H1 (cell line): Measurements from ENCODE around the gene SBNO1. TPM values are rescaled to one million over a fixed set of nuclear protein-coding genes. Genes with fewer than 3 reads are reported as not detected.
A peak's percentile ranks its signal among the peaks of the same experiment; 100 is the strongest.

Experiments
- CHD7 ChIP-seq: fragments of 300-600 bp; sonication (generic); IDR thresholded peaks from 2 replicates; pipeline ENCODE4 v1.7.1; 2012; ENCODE audit warnings: low read length, moderate library complexity, mild to moderate bottlenecking, inconsistent platforms; ENCODE audit not compliant: insufficient replicate concordance
- JUND ChIP-seq: IDR thresholded peaks from 2 replicates; pipeline ENCODE4 v1.6.1; 2011; ENCODE audit warnings: mild to moderate bottlenecking, improper control_type of control experiment, low read length
- NRF1 ChIP-seq: IDR thresholded peaks from 2 replicates; pipeline ENCODE4 v1.6.1; 2011; ENCODE audit warnings: mild to moderate bottlenecking, low read depth, low read length, improper control_type of control experiment
- RNF2 ChIP-seq: fragments of 200-900, 300-1000 bp; sonication (generic); IDR thresholded peaks from 2 replicates; pipeline ENCODE4 v1.7.1; 2016; ENCODE audit warnings: borderline replicate concordance, low read depth, mild to moderate bottlenecking, antibody characterized with exemption, low read length; ENCODE audit not compliant: poor library complexity, severe bottlenecking; ENCODE audit errors: missing control alignments
- SIN3A ChIP-seq, 2 experiments: IDR thresholded peaks in 1 of 2; conservative IDR thresholded peaks in 1 of 2; 2 replicates each; pipeline ENCODE4 v1.6.1; 2011 to 2012; ENCODE audit warnings: low read length in 2 of 2, improper control_type of control experiment in 1 of 2, low read depth in 1 of 2, mild to moderate bottlenecking in 1 of 2
- ZNF274 ChIP-seq: IDR thresholded peaks from 2 replicates; pipeline ENCODE4 v1.7.0; 2012; ENCODE audit warnings: low read length, borderline replicate concordance; ENCODE audit errors: extremely low read depth
- polyA plus RNA-seq, 7 experiments: library from polyadenylated mRNA; depleted of rRNA in 3 of 7; stranded (reverse) in 5 of 7; unstranded in 2 of 7; fragments of >200 nt in 5 of 7; fragments of 200-250 nt in 2 of 7; gene quantifications; 1 replicate in 5 of 7; 2 replicates in 1 of 7; 4 replicates in 1 of 7; pipeline versions ENCODE4 v1.2.1 to v1.2.3, GENCODE V29; 2011 to 2013; ENCODE audit warnings: missing spikeins in 2 of 7, mixed read lengths in 2 of 7
- total RNA-seq: library from RNA; stranded (reverse); fragmentation: NEBNext Ultra II Directional; extraction: Animal tissue kit (Norgen Biotek cat#: 25700); gene quantifications from 2 replicates; pipeline ENCODE4 v1.2.1, GENCODE V29; 2021

SBNO1 gene
- total and polyA plus RNA-seq, 2 of the 8 experiments (the other 6 are each of a cell fraction or from before 2014, with no cell fraction given) = 6.7 to 57.7 TPM

DNA sequence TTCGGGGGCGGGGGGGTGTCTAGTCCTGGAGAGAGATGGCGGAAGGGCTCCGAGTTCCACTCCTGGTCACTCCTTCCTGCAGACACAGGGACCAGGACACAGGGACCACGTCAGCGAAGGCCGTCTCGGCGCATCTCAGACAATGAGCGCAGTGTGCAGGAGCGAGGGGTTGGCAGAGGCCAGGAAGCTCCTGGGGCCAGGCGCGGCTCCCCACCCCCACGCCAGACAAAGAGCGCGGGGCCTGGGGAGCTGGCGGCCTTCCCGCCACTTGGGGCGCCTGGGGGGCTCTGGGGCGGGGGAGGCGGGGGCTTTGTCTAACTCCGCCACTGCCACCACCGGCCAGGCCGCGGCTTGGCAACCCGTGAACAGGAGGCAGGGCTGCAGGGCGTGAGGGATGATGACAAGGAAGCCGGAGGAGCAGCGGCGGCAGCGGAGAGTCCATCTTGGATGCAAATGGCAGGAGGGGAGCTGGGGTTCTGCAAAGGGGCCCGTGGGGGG lies 95.2 kb downstream of the SBNO1 start (continued):
- TF ChIP-seq CHD7 (no peak), SIN3A (conservative IDR thresholded peaks at IDR 0.05 in 1 of 2, IDR thresholded peaks at IDR 0.05 in 1 of 2; ENCODE audit: low read depth in 1 of 2, low read length in 2 of 2) (0 out of 4 replicates have a peak, but pooled peaks of 1 of the 2 experiments have one; percentile 68), NRF1 (no peak), ZNF274 (no peak), JUND (no peak), RNF2 (no peak)
